Posterior cingulate gyrus (tissue), 11 donors: ENCODE results near the gene PPARA.

Experiments
- DNase-seq, 10 donors: peaks; one replicate each; pipeline versions ENCODE4 v3.0.0 to v3.0.0-alpha.2; 2020 to 2021; ENCODE audit warnings: mixed read lengths in 3 of 10
- intact Hi-C: fragments of 100-400 bp; cut with DNase I; formaldehyde crosslinking; loops from one replicate; pipeline ENCODE4 v1.15.1; 2023

Gene PPARA

DNA sequence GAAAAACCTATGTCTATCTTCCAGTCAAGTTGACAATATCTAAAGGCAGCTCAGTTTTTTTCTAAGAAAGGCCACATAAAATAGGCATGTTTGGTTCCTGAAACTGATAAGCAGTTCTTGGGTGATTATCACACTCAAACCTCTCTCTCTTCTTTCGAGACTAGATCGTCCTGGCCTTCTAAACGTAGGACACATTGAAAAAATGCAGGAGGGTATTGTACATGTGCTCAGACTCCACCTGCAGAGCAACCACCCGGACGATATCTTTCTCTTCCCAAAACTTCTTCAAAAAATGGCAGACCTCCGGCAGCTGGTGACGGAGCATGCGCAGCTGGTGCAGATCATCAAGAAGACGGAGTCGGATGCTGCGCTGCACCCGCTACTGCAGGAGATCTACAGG lies 84.6 kb downstream of the PPARA start:
- intact Hi-C loops, result no loop called here

DNA sequence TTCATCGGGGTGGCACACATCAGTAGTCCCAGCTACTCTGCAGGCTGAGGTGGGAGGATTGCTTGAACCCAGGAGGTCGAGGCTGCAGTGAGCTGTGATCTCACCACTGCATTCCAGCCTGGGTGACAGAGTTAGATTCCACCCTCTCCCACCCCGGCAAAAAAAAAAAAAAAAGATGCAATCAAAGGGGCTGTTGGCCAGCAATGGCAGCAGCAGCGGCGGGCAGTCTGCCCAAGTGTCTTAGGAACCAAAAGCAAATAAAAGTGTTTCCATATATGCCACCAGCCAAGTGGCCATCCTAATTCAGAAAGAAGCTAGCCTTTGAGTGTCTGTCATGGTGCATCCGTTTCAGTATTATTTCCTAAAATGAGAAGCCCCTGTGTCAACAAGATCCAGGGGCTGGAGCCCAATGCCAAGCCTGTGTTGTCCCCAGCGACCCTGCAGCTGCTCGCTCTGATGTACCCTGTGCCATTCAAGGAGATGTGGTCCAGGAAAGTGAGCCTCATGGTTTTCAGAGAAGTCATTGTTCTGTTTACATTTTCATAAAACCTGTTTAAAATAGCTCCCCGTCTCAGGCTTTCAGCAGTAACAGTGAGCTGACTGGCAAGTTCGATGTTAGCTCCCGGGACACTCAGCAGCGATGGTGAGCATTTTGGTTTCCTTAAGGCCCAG lies 87.3 kb downstream of the PPARA start:
- intact Hi-C loops, result no loop called here
- peak in 1 of 10 donors; percentile 49 for DNase-seq

More for the DNA sequence above, 84.6 kb downstream of the PPARA start:
- peak in 2 of 10 donors; percentile 43 to 45 for DNase-seq

DNA sequence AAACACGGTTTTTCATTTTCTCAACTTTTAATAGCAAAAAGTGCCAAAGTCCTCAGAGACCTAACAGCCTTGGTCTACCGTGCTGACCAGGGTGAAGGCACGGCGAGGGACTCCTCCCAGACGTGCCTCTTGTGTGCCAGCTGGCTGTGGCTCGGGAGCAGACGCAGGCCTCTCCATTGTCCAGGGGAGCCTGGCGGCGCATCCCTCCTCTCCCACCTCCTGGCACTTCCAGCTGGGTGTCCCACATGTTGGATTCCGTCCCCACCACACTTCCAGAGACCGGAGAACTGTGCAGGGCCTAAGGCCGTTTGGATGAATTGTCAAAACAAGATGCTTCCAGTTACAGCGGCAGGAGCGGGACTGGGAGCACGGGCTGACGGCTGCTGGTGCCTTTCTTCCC lies 88.2 kb downstream of the PPARA start:
- intact Hi-C loops, result no loop called here
- DNase-seq, result peak in 7 of 10 donors; percentile 28 to 93 (median 61)

DNA sequence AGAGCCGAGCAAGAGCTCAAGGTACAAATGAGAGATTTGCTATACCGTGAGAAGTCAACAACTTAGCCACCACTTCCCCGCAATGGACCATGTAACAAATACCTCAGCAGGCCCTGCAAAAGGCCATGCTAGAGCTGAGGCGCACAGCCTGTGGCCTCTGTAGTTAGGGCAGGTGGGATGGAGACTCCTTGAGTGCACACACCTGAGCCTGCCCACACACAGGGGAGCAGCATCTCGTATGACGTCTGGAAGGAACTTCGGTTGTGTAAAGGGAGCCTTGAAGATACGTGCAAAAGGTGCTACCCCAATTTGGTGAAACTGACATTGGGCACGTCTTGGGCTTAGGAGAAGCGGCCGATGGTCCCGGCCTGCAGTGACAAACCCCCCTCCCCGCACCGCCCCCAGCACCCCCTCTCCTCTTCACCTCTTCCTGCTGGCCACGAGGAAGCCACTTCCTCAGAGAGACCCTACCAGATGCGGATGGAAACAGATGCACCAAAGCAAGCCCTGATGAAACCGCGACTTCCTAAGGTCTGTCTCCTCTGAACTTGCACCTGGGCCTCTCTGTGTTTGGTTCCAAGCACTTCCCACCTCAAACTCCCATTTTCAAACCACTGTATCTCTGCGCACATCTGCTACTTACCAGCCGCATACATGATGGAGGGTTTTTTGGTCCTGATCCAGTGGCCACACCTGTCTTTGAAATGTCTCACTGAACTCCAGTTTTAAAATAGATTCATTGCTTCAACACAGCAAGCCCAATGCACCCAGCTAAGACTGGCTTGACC lies 89.1 kb downstream of the PPARA start:
- peak in 1 of 10 donors; percentile 39 for DNase-seq
- intact Hi-C loops, result no loop called here

DNA sequence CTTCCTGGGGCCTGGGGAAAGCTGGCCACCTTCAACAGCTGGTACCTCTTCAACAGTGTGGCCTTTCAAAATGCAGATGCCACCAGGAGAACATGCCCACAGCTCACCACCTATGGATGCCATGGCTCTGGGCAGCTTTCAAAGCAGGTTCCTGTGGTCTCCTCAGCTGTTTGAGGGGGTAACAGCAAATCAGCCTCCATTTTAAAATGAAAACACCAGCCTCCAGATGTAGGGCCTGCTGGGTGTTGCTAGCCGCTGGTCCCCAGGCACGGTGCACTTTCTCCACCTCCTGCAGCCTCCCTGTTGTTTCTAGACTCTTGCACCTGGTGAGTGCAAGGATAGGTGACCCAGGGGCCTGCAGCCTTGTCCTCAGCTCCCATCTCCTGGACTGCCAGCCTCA lies 89.7 kb downstream of the PPARA start:
- no peak for DNase-seq

DNA sequence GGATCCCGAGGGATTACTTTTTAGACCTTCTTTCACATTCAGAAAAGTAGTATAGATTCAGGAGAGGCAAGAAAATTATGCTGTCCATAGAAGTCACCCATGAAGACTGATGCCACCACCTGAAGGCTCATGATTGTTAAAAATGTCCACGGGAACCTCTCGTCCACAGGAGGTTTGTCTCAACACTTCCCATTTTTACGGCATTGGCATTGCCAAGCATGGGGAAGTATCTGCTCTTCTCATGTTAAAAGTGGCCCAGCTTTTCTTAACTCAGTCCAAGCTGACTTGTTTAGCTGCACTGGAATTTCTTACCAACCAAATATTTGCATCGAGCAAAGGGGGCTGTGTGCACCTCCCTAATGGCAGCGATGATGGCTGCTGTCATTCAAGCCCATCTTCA lies 90.2 kb downstream of the PPARA start:
- intact Hi-C loops, result no loop called here
- no peak for DNase-seq

More for the DNA sequence above, 89.7 kb downstream of the PPARA start:
- intact Hi-C loops, result no loop called here

DNA sequence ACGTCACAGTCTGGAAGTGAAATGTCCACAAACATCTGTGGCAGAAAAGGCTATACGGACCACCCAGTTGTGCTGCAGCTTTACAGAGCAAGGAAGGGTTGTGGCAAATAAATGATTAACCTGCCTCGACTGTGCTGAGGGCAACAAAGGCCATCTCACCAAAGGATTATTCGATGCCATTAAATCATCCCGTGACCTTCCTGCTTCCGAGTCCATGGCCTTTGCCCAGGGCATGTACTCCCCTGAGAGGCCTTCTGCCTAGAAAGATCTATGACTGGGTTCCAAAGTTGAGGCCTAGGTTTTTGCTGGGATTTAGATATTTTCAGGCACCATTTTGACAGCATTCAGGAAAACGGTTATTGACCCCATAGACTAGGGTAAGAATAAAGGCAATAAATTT lies 90.6 kb downstream of the PPARA start:
- intact Hi-C loops, result no loop called here
- DNase-seq, result peak in 1 of 10 donors; percentile 28

DNA sequence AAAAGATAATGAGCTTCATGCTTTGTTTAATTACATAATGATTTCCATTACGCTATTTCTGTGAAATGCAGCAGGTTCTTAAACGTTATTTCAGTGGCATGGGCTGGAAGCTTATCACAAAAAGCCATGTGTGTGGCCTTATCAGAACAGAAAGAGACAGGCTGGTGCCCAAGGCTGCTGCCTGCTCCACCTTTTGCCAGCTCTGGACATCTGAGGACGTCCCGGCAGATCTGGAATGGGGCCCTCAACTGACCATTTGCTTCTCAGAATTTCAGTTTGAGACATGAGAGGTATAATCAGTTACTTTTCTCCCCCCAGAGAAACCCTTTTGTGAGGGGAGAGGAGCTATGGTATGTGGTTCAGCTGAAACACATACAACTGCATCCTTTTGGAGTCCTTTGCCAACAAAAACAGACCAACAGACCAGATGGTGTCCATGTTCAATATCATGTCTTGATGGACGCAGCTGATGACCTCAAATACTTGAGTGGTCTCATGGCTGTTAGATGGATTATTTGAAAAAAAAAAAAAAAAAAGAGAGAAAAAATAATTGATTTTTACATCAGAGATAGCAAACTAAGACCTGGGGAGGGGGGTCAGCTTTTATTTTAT lies 91.2 kb downstream of the PPARA start:
- DNase-seq, result no peak
- intact Hi-C loops, result no loop called here

DNA sequence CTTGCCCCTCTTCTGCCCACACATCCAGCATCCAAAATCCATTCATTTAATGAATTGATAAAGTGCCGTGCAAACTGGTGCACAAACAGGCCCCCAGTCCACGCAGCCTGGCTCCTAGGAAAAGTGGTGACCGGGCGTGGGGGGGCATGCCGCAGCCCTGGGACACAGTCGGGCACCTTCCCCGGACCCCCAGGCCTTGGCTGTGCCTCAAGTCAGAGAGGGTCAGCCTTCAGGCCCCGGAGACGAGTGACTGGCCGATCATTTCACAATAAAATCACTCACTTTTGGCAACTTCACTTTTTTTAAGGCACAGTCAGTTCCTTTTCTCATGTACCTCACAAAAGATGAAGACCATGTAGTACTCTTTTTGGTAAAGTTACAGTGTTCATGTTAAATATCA lies 91.8 kb downstream of the PPARA start:
- DNase-seq, result peak in 1 of 10 donors; percentile 63
- intact Hi-C loops, result no loop called here

DNA sequence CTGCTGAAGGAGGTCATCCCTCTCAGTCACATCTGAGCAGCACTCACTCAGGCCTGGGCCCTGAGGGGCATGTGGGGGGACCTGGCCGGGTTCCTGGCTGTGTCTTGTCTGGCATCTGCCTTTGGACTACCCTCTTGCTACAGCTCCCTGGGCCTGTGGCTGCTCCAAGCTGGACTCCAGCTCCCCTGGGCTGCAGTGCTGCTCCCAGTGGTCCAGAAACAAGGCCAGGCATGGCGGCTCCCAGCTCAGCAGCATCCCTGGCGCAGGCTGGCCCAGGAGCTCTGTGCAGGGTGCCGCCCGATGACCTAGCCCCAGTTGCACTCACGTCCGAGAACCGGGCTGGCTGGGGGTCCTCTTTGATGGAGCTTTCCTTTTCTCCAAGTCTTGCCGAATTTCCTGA lies 94.4 kb downstream of the PPARA start:
- intact Hi-C loops, result no loop called here
- DNase-seq, result no peak

DNA sequence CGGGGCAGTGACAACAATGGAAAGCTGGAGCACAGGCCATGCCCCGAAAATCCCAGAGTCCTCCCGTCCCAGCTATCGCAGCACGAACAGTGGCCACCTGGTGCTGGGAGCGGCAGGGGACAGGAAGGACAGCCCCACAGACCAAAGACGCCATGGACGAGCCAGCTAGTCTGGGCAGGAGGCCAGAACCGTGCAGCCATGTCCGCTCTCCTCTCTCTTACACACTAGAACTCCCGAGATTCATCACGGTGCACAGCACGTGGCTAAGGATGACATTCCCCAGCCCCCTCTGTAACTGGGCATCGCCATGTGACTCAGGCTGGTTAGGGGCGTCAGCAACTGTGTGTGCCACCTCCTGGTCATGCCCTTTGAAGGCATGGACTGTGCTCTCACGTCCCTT lies 95.2 kb downstream of the PPARA start:
- intact Hi-C loops, result no loop called here
- peak in 7 of 10 donors; percentile 36 to 93 (median 60) for DNase-seq

DNA sequence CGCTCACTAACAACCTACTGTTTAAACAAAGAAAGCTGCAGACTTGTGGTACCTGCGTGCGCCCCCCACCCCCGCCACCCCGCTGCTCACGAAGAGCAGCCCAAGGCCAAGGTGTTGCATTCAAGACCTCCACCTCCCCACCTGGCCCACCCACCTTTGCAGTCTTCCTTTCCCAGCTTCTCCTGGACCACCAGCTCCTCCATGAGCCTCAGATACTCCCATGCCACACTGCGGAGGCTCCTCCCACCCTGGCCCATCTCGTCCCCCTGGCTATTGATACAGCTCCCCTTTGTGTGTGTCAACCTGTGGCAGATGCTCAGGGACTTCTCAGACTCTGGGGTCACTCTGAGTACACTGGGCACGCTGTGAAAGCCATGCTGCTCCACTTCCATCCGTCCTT lies 95.9 kb downstream of the PPARA start:
- no peak for DNase-seq
- intact Hi-C loops, result no loop called here

DNA sequence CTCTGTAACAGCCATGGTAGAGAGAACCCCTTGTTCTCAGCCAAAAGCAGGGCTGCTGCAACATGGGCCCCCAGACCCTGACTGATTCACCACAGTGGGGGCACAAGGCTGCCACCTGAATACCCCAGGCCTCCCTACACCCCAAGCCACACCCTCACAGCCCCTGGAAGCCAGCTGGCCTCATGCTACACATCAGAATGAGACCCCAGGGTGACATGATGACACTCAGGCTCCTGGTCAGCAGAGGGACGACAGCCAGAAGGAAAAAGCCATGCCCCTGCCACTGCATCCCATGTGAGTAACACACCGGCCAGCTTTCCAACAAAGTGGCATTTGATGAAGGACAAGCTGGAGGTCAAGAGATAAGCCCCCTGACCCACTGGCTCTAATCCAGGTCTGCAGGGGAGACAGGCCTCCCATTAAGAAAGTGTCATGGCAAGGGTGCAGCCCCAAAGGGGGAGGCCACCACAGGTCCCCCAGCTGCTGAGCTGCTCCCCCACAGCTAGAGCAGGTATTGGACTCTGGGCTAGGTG lies 97.2 kb downstream of the PPARA start:
- intact Hi-C loops, result no loop called here
- no peak for DNase-seq

DNA sequence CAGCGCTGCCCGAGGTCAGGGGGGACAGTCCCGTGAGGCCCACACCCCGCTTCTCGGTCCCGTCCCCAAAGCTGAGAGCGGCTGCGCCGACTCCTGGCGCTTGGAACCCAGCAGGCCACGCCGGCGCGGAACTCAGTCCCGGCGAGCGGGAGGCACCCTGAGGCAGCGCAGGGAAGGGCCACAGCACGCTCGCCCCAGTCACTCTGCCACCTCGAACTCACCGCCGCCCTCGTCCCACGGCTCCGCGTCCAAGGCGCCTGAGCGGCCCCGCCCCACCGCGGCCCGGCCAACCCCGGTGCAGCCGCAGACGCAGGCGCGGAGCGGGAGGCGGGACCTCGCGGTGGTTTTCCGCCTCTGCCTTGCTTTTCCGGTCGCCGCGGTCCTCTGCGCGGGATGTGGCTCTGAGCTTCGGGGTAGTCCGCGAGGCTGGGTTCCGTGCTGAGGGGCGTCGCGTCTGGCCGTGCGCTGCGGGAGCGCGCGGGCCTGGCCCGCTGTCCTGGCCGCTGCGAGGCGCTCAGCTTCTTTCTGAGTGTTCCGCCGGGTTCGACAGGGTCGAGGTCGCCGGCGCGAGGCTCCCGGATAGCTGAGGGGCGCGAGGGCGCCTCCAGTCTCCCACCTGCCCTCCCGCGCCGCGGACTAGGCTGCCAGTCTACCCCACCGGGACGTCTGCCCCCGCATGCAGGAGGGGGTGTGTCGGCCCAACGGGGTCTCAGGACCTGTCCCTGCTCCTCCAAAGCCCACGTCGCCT lies 99.9 kb downstream of the PPARA start, which contains the start of gene CDPF1:
CDPF1 (minus strand) TSS at position 259 of the 748 bp plus-strand sequence. CDS start 2,009 bp downstream, outside the sequence.
- intact Hi-C loops, result loop anchor here (1.0 kb wide), 1 partner anchor 46 kb away; the partner anchor contains the start of gene GTSE1
- peak; percentile 87 to 99 (median 92) for DNase-seq

DNA sequence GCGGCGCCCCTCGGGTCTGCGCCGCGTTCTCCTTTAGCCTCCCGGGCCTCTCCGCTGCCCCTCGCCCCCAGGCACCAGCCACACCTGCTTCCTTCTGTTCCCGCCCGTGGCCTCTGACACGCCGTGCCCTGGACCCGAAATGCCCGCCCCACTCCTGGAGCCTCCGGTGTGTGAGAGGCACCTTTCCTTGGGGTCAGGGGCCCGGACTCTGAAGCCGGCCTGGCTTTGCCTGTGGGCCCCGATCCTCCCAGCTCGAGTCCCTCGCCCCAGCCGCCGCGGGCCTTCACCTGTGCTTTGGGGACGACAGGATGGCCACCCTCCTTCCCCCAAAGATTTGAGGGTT lies 100.4 kb downstream of the PPARA start:
- peak in 1 of 10 donors; percentile 79 for DNase-seq
- intact Hi-C loops, result loop anchor here (1.0 kb wide), 1 partner anchor 46 kb away; the partner anchor contains the start of gene GTSE1

DNA sequence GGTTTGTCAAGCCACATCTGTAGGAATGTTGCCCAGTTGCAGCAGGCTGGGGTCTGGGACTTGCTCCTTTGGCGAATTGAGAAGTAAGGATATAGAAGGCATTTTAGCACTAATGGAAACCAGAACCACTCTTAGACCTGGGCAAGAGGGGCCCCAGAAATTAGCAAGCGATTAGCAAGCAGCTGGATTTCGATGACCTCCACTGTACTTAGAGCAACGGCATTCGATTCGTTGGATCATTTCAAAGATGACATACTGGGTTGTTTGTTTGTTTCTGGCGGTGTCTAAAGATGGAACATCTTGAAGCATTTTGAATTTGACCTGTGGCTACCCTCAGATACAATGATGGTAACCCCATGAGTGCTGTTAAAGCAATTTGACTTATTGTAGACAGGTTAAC lies 100.9 kb downstream of the PPARA start:
- DNase-seq, result no peak
- intact Hi-C loops, result no loop called here

DNA sequence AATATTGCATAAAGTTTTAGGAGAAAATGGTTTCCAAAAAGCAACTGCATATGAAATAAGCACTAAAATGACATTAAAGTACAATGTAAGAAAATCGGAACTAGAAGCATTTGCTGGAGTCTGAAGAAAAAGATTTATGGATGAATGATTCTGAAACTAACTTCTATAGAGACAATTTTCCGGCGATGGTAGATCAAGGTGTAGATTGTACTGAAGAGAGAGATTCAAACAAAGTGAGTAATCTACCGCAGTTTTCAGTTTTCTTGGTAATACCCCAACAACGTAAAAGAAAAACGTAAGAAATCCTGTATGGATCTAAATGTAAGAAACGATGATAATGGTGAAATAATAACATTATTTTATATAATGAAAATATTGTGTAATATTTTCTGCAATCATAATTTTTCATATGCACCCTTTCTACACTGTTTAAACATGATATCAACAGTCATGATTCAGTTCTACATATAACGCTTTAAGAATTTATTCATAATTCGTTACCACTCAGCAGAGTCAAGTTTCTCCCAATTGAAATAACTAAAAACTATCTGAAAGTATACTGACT lies 101.6 kb downstream of the PPARA start:
- intact Hi-C loops, result no loop called here

DNA sequence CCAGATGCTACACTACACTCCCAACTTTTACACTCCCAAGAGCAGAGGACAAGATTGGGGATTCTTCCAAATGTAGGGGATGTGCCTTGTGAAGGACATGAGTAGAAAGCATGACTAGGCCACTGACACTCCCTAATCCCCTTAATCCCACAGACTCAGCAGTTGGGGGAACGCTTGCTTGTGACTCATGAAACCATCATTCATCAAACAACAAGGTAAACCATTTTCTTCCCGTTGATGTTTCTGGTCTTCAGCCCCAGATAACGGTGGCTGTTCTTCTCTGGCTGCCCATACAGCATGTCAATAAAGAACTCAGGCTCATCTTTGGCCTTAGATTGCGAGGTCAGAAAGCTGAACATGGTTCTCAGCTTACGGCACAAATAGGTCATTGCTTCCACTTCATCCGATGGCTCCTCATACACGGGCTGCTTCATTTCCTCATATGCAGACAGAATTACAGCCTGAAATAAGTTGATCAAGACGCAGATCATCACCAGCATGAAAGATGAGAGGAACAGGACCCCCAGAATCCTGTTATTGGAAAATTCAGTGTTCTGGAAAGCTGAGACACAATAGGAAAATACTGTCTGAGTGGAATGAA lies 106.1 kb downstream of the PPARA start:
- no peak for DNase-seq
- intact Hi-C loops, result no loop called here

More for the DNA sequence above, 101.6 kb downstream of the PPARA start:
- no peak for DNase-seq

DNA sequence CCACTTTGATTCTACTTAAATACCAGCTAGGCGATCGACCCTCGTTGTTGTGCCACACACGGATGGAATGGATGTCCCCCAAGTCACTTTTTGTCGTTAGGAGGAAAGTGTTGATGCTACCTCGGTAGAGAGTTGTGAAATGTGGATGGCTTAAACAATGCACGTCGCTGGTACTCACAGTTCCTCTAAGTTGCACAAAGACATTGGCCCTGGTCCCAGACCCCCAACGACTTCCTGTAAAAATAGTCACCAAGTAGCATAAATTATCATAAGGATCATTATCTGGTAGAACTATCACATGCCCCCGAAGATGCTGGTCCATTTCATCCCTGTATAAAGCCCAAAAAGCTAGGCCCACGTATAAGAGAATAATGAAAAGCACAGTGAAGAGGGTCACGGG lies 109.0 kb downstream of the PPARA start:
- intact Hi-C loops, result no loop called here
- no peak for DNase-seq

DNA sequence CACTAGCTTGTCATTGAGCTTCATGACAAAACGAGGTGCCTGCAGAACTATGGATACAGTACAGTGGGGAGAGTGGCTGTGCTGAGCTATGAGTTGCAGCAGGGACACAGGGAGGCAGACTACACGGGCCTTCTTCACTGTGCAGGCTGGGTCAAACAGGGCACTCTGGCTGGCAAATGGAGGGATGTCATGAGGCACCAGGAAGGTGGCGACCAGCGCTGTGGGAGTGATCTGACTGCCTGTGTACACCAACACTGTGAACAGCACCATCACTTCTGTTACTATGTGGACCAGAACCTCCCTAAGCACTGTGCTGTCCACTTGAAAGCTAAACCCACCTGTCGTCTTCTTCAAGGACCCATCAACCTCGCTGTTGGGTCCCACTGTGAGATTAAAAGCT lies 109.7 kb downstream of the PPARA start:
- intact Hi-C loops, result no loop called here

More for the DNA sequence above, 109.7 kb downstream of the PPARA start:
- DNase-seq, result no peak
